Mammary epithelial cell (primary cell): ENCODE measurements around the gene DIAPH2.

Experiments used
- CTCF ChIP-seq, 2 donors: IDR thresholded peaks in 1 of 2; conservative IDR thresholded peaks in 1 of 2; 2 replicates each; pipeline ENCODE4 v1.5.1; 2011 to 2012; ENCODE audit warnings: inconsistent platforms in 2 of 2, low read length in 2 of 2, mild to moderate bottlenecking in 2 of 2, control low read depth in 1 of 2, low read depth in 1 of 2; ENCODE audit not compliant: insufficient read depth in 1 of 2; ENCODE audit errors: extremely low read depth in 1 of 2
- EZH2 ChIP-seq: IDR thresholded peaks from 2 replicates; pipeline ENCODE4 v1.6.1; 2012; ENCODE audit warnings: low read length, inconsistent platforms, borderline replicate concordance

DNA sequence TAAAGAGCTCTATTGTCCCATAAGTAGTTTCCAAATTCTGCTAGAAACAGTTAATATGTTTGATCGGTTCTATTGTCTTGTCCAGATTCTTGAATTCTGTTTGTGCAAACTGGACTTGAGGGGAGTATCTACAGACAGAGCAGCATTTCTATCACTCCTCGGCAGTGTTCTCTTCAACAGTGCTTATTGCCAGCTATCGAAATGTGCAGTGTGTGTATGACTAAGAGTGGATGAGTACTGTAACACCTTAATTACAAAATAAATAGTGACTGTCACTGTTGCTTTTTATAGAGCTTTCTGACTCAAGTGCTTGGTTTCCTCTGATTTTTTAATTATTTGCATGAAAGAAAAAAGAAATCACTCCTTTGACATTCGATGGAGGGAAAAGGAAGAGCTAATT is 473.6 kb downstream of the DIAPH2 start:
- TF ChIP-seq CTCF (conservative IDR thresholded peaks at IDR 0.05 in 1 of 2, IDR thresholded peaks at IDR 0.05 in 1 of 2; ENCODE audit: extremely low read depth in 1 of 2, insufficient read depth in 1 of 2, low read depth in 1 of 2, low read length in 2 of 2) (no peak), EZH2 (no peak)
